HEK293 (cell line): ENCODE results near the gene PRKCA.

Experiments
- CTCF ChIP-seq: fragments of 450-650 bp; formaldehyde crosslinking; IDR thresholded peaks from 2 replicates; pipeline ENCODE4 v1.5.1; 2016; ENCODE audit warnings: missing biosample characterization, missing genetic modification characterization
- REST ChIP-seq: fragments of 450-650 bp; formaldehyde crosslinking; IDR thresholded peaks from 2 replicates; pipeline ENCODE4 v1.5.1; 2016; ENCODE audit warnings: missing biosample characterization, missing genetic modification characterization
- WT1 ChIP-seq: fragments of 450-650 bp; formaldehyde crosslinking; IDR thresholded peaks from 2 replicates; pipeline ENCODE4 v1.5.1; 2016; ENCODE audit warnings: missing biosample characterization, missing genetic modification characterization
- YY1 ChIP-seq: fragments of 450-650 bp; formaldehyde crosslinking; IDR thresholded peaks from 2 replicates; pipeline ENCODE4 v1.5.1; 2018; ENCODE audit warnings: missing biosample characterization, missing genetic modification characterization
- ZBTB21 ChIP-seq: fragments of 450-650 bp; formaldehyde crosslinking; IDR thresholded peaks from 2 replicates; pipeline ENCODE4 v1.5.1; 2017; ENCODE audit warnings: missing biosample characterization, missing genetic modification characterization
- ZNF138 ChIP-seq: fragments of 450-650 bp; formaldehyde crosslinking; IDR thresholded peaks from 2 replicates; pipeline ENCODE4 v1.5.1; 2016; ENCODE audit warnings: missing biosample characterization, missing genetic modification characterization, borderline replicate concordance
- ZNF239 ChIP-seq: fragments of 450-650 bp; formaldehyde crosslinking; IDR thresholded peaks from 2 replicates; pipeline ENCODE4 v1.5.1; 2016; ENCODE audit warnings: missing biosample characterization, missing genetic modification characterization
- ZNF335 ChIP-seq: fragments of 450-650 bp; formaldehyde crosslinking; conservative IDR thresholded peaks from 2 replicates; pipeline ENCODE4 v1.5.1; 2016; ENCODE audit warnings: missing biosample characterization, missing genetic modification characterization
- ZNF488 ChIP-seq: fragments of 450-650 bp; formaldehyde crosslinking; IDR thresholded peaks from 2 replicates; pipeline ENCODE4 v1.5.1; 2016; ENCODE audit warnings: missing biosample characterization, missing genetic modification characterization
- ZNF747 ChIP-seq: fragments of 450-650 bp; formaldehyde crosslinking; IDR thresholded peaks from 2 replicates; pipeline ENCODE4 v1.5.1; 2016; ENCODE audit warnings: missing biosample characterization, missing genetic modification characterization
- TF ChIP-seq, protein P1 (sequence below): fragments of 450-650 bp; formaldehyde crosslinking; IDR thresholded peaks from 2 replicates; pipeline ENCODE4 v1.5.1; 2016; ENCODE audit warnings: missing biosample characterization, missing genetic modification characterization
- TF ChIP-seq, protein P2 (sequence below): fragments of 450-650 bp; formaldehyde crosslinking; IDR thresholded peaks from 2 replicates; pipeline ENCODE4; 2016; ENCODE audit warnings: missing biosample characterization, missing genetic modification characterization

DNA sequence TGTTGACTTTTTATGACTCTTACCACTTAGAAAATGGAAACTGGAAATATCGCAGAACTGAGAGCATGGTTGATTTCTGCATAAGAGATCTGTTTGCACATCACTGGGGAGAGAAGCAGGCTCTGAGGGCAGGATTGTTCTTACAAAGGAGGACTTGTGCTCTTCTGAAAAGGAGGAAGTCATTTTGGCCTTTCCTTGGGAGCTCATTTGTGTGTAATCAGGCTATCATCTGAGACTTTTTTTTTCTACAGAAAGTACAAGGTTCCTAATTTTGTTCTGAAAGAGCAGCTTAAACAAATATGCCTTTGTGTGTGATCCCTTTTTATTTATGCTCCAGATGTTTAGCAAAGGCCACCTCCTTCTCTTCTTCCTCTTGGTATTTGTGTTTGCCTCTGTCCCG, 386.8 kb downstream of the PRKCA start:
- TF ChIP-seq CTCF (no peak), ZBTB21 (no peak), YY1 (no peak), REST (no peak), WT1 (no peak), ZNF747 (tag by site-specific recombination) (no peak), ZNF488 (no peak), ZNF239 (no peak), ZNF138 (no peak), ZNF335 (tag by site-specific recombination) (no peak)
- TF ChIP-seq, protein P1, sequence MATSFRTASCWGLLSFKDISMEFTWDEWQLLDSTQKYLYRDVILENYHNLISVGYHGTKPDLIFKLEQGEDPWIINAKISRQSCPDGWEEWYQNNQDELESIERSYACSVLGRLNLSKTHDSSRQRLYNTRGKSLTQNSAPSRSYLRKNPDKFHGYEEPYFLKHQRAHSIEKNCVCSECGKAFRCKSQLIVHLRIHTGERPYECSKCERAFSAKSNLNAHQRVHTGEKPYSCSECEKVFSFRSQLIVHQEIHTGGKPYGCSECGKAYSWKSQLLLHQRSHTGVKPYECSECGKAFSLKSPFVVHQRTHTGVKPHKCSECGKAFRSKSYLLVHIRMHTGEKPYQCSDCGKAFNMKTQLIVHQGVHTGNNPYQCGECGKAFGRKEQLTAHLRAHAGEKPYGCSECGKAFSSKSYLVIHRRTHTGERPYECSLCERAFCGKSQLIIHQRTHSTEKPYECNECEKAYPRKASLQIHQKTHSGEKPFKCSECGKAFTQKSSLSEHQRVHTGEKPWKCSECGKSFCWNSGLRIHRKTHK (tag by site-specific recombination) = no peak
- TF ChIP-seq, protein P2, sequence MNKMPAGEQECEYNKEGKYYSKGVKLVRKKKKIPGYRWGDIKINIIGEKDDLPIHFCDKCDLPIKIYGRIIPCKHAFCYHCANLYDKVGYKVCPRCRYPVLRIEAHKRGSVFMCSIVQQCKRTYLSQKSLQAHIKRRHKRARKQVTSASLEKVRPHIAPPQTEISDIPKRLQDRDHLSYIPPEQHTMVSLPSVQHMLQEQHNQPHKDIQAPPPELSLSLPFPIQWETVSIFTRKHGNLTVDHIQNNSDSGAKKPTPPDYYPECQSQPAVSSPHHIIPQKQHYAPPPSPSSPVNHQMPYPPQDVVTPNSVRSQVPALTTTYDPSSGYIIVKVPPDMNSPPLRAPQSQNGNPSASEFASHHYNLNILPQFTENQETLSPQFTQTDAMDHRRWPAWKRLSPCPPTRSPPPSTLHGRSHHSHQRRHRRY (tag by site-specific recombination) = no peak
